Measurements from ENCODE around the gene AFMID.

- TF ChIP-seq, protein P1, sequence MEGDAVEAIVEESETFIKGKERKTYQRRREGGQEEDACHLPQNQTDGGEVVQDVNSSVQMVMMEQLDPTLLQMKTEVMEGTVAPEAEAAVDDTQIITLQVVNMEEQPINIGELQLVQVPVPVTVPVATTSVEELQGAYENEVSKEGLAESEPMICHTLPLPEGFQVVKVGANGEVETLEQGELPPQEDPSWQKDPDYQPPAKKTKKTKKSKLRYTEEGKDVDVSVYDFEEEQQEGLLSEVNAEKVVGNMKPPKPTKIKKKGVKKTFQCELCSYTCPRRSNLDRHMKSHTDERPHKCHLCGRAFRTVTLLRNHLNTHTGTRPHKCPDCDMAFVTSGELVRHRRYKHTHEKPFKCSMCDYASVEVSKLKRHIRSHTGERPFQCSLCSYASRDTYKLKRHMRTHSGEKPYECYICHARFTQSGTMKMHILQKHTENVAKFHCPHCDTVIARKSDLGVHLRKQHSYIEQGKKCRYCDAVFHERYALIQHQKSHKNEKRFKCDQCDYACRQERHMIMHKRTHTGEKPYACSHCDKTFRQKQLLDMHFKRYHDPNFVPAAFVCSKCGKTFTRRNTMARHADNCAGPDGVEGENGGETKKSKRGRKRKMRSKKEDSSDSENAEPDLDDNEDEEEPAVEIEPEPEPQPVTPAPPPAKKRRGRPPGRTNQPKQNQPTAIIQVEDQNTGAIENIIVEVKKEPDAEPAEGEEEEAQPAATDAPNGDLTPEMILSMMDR (IDR thresholded peaks at IDR 0.05; ENCODE audit: insufficient read depth, low read length, poor library complexity, severe bottlenecking) = no peak
- no peak for TF ChIP-seq EZH2phosphoT487 (conservative IDR thresholded peaks at IDR 0.05; ENCODE audit: low read length)
Observed at GRCh38 chr17:78175643-78175981, 11.6 kb upstream of the AFMID start.
